Measurements from ENCODE around the gene MIGA2.

DNA sequence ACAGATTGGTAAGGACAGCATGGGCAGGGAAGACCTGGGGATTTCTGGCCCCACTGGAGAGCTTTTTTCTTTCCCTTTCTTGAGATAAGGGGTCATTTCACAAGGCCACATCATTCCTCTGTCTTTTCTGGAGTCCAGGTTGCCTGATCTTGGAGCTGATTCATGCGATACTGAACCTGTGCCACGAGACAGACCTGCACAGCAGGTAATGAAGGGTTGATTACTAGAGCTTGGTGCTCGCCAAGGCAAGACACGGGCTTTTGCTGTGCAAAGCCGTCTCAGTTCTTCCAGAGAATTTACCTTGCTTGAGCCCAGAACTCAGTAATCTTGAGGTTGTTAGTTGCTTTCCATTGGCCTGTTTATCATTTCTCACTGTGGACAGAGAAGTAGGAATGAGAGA is 49.8 kb upstream of the MIGA2 start:
- TF ChIP-seq FOXP2 (optimal IDR thresholded peaks at IDR 0.05; ENCODE audit: borderline replicate concordance, extremely low read depth, extremely low read length, insufficient read depth) (no peak), POLR2AphosphoS5 (IDR thresholded peaks at IDR 0.05; ENCODE audit: low read depth, low read length) (no peak)

All from PFSK-1 (cell line).